H9 (cell line): ENCODE results near the gene PIEZO2. TPM values are rescaled to one million over a fixed set of nuclear protein-coding genes. Genes with fewer than 3 reads are reported as not detected.

ENCODE experiments used
- DNase-seq: peaks from one replicate; pipeline ENCODE4 v3.0.0-alpha.2; 2017
- H2AFZ ChIP-seq: one replicate; pipeline ENCODE4 v1.6.1; 2013; ENCODE audit warnings: mild to moderate bottlenecking, low read length, control low read depth, moderate library complexity
- H2AK5ac ChIP-seq: 2 replicates; pipeline ENCODE4 v1.6.1; 2013; ENCODE audit warnings: low read length, control low read depth, mixed read lengths; ENCODE audit not compliant: insufficient read length
- H2BK120ac ChIP-seq: one replicate; pipeline ENCODE4 v1.6.1; 2013; ENCODE audit warnings: low read depth, mild to moderate bottlenecking, low read length, control low read depth, inconsistent platforms; ENCODE audit not compliant: poor library complexity, severe bottlenecking
- H2BK12ac ChIP-seq: 2 replicates; pipeline ENCODE4 v1.6.1; 2013; ENCODE audit warnings: low read length, control low read depth, mixed read lengths, low read depth; ENCODE audit not compliant: insufficient read length
- H2BK15ac ChIP-seq: 2 replicates; pipeline ENCODE4 v1.6.1; 2013; ENCODE audit warnings: low read depth, low read length, control low read depth
- H2BK20ac ChIP-seq: one replicate; pipeline ENCODE4 v1.6.1; 2013; ENCODE audit warnings: low read depth, mild to moderate bottlenecking, low read length, control low read depth, inconsistent platforms; ENCODE audit not compliant: poor library complexity, severe bottlenecking
- H2BK5ac ChIP-seq: 2 replicates; pipeline ENCODE4 v1.6.1; 2013; ENCODE audit warnings: low read length, control low read depth, mixed read lengths; ENCODE audit not compliant: insufficient read length
- H3K14ac ChIP-seq: 2 replicates; pipeline ENCODE4 v1.6.1; 2013; ENCODE audit warnings: low read length, control low read depth; ENCODE audit not compliant: insufficient read depth
- H3K18ac ChIP-seq: 2 replicates; pipeline ENCODE4 v1.6.1; 2013; ENCODE audit warnings: low read depth, mild to moderate bottlenecking, mixed read lengths, low read length, control low read depth; ENCODE audit not compliant: insufficient read length
- H3K23ac ChIP-seq: 2 replicates; pipeline ENCODE4 v1.6.1; 2013; ENCODE audit warnings: low read length, control low read depth, mixed read lengths, low read depth; ENCODE audit not compliant: insufficient read length
- H3K23me2 ChIP-seq: 2 replicates; pipeline ENCODE4 v1.6.1; 2013; ENCODE audit warnings: low read depth, mild to moderate bottlenecking, mixed read lengths, low read length, control low read depth; ENCODE audit not compliant: insufficient read length, poor library complexity, severe bottlenecking
- H3K27ac ChIP-seq: 2 replicates; pipeline ENCODE4 v1.5.1; 2013; ENCODE audit warnings: low read length, control low read depth, mixed read lengths, low read depth; ENCODE audit not compliant: insufficient read length
- H3K27me3 ChIP-seq: 2 replicates; pipeline ENCODE4 v1.6.1; 2013; ENCODE audit warnings: low read length, control low read depth, inconsistent platforms; ENCODE audit not compliant: insufficient read depth
- H3K4ac ChIP-seq: 2 replicates; pipeline ENCODE4 v1.6.1; 2013; ENCODE audit warnings: low read depth, mild to moderate bottlenecking, control low read depth, inconsistent platforms, low read length, moderate library complexity
- H3K4me1 ChIP-seq: 2 replicates; pipeline ENCODE4 v1.6.1; 2013; ENCODE audit warnings: low read length, control low read depth, inconsistent platforms; ENCODE audit not compliant: insufficient read depth
- H3K4me2 ChIP-seq: 2 replicates; pipeline ENCODE4 v1.6.1; 2013; ENCODE audit warnings: low read length, control low read depth, mixed read lengths; ENCODE audit not compliant: insufficient read length, insufficient read depth
- H3K56ac ChIP-seq: 2 replicates; pipeline ENCODE4 v1.6.1; 2013; ENCODE audit warnings: low read depth, mild to moderate bottlenecking, mixed read lengths, low read length, control low read depth; ENCODE audit not compliant: insufficient read length
- H3K79me1 ChIP-seq: 2 replicates; pipeline ENCODE4 v1.6.1; 2013; ENCODE audit warnings: low read depth, mild to moderate bottlenecking, moderate library complexity, low read length, control low read depth, inconsistent platforms; ENCODE audit not compliant: insufficient read depth, poor library complexity, severe bottlenecking
- H3K79me2 ChIP-seq: 2 replicates; pipeline ENCODE4 v1.6.1; 2013; ENCODE audit warnings: low read length, control low read depth, inconsistent platforms; ENCODE audit not compliant: insufficient read depth
- H3K9ac ChIP-seq: 2 replicates; pipeline ENCODE4 v1.6.1; 2013; ENCODE audit warnings: low read length, control low read depth, mixed read lengths; ENCODE audit not compliant: insufficient read length; ENCODE audit errors: extremely low read depth
- H3K9me3 ChIP-seq: one replicate; pipeline ENCODE4 v1.6.1; 2013; ENCODE audit warnings: low read depth, low read length, inconsistent platforms; ENCODE audit not compliant: control insufficient read depth
- H3T11ph ChIP-seq: one replicate; pipeline ENCODE4 v1.6.1; 2013; ENCODE audit warnings: mild to moderate bottlenecking, low read length, control low read depth, inconsistent platforms
- H4K20me1 ChIP-seq: one replicate; pipeline ENCODE4 v1.6.1; 2013; ENCODE audit not compliant: control insufficient read depth, insufficient read length, insufficient read depth
- H4K5ac ChIP-seq: 2 replicates; pipeline ENCODE4 v1.6.1; 2013; ENCODE audit warnings: low read depth, mild to moderate bottlenecking, mixed read lengths, low read length, control low read depth; ENCODE audit not compliant: insufficient read length
- H4K8ac ChIP-seq: replicated peaks from 2 replicates; pipeline ENCODE4 v1.6.1; 2013; ENCODE audit warnings: low read length, control low read depth, mixed read lengths, low read depth; ENCODE audit not compliant: insufficient read length
- H4K91ac ChIP-seq: 2 replicates; pipeline ENCODE4 v1.6.1; 2013; ENCODE audit warnings: low read depth, mild to moderate bottlenecking, moderate library complexity, mixed read lengths, low read length, control low read depth; ENCODE audit not compliant: insufficient read length
- H3K27ac Mint-ChIP-seq, 3 experiments: 2 replicates in 2 of 3; 3 replicates in 1 of 3; pipeline ENCODE4 v1.8.0; 2020 to 2021; ENCODE audit warnings: mixed read lengths in 3 of 3, mild to moderate bottlenecking in 1 of 3, moderate library complexity in 1 of 3
- H3K27me3 Mint-ChIP-seq: 2 replicates; pipeline ENCODE4 v1.8.0; 2021; ENCODE audit warnings: low read depth, mild to moderate bottlenecking, moderate library complexity, mixed read lengths
- H3K36me3 Mint-ChIP-seq, 3 experiments: 2 replicates in 2 of 3; 3 replicates in 1 of 3; pipeline ENCODE4 v1.8.0; 2020 to 2021; ENCODE audit warnings: low read depth in 3 of 3, mixed read lengths in 3 of 3; ENCODE audit not compliant: insufficient read depth in 1 of 3
- H3K4me1 Mint-ChIP-seq, 2 experiments: 2 replicates each; pipeline ENCODE4 v1.8.0; 2020; ENCODE audit warnings: mixed read lengths in 2 of 2
- H3K4me3 Mint-ChIP-seq, 2 experiments: 2 replicates in 1 of 2; 3 replicates in 1 of 2; pipeline ENCODE4 v1.8.0; 2020 to 2021; ENCODE audit warnings: mild to moderate bottlenecking in 2 of 2, mixed read lengths in 2 of 2, moderate library complexity in 1 of 2
- H3K9me3 Mint-ChIP-seq, 2 experiments: 2 replicates in 1 of 2; 3 replicates in 1 of 2; pipeline ENCODE4 v1.8.0; 2020; ENCODE audit warnings: mild to moderate bottlenecking in 2 of 2, mixed read lengths in 2 of 2, moderate library complexity in 1 of 2
- WGBS: extraction: QIAGEN DNeasy Blood & Tissue Kit; methylation state at CpG from one replicate; pipeline ENCODE4 v1.1.7; 2013; ENCODE audit warnings: missing lambda C conversion rate, low lambda C conversion rate, mixed read lengths; ENCODE audit not compliant: insufficient read length; ENCODE audit errors: extremely low coverage; 5-methylcytosine and 5-hydroxymethylcytosine counted together
- total RNA-seq: library from RNA; stranded (reverse); gene quantifications from 2 replicates; pipeline ENCODE4 v1.2.1, GENCODE V29; 2021
- TF ChIP-seq, protein P1 (sequence below): fragments of 200-600 bp; sonication (generic); conservative IDR thresholded peaks from 3 replicates; pipeline ENCODE4 v1.8.0; 2021; ENCODE audit warnings: antibody characterized with exemption, mild to moderate bottlenecking

Gene PIEZO2
- total RNA-seq, 1 experiment from 2014 or later: 3.9 TPM

DNA sequence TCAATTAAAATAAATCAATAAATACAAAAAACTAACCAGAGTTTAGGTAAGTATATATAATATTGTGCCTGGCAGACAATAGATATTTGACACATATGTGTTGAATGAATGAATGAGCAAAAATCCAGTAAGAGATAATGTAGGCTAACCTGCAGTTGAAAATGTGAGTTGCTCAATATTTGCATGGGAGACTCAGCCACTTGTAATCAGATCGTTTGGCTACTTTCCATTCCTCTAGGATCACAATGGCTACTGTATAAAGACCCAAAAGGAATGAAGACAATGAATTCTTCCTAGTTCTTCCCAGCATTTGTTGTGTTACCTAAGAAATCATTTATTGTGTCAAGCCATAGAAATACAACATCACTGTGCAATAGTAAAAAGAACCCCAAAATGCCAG lies 25.3 kb downstream of the PIEZO2 start:
- H3K27ac Mint-ChIP-seq: no peak overlapping the region
- Histone ChIP-seq H3K4me1 (no peaks in the 10 kb centered on the region), H3T11ph (no peak overlapping the region), H4K91ac (no peak overlapping the region), H2AK5ac (no peak overlapping the region), H3K27me3 (no peaks in the 10 kb centered on the region), H4K20me1 (no peaks in the 10 kb centered on the region), H2BK120ac (no peak overlapping the region), H3K4me2 (no peak overlapping the region), H3K18ac (no peak overlapping the region), H2BK15ac (no peak overlapping the region), H3K4ac (no peak overlapping the region), H2AFZ (no peak overlapping the region), H2BK5ac (no peak overlapping the region), H3K79me1 (no peaks in the 10 kb centered on the region), H3K23ac (no peak overlapping the region), H3K23me2 (no peaks in the 10 kb centered on the region), H4K5ac (no peak overlapping the region), H3K56ac (no peak overlapping the region), H3K27ac (no peak overlapping the region), H4K8ac (no peak overlapping the region), H2BK12ac (no peak overlapping the region), H3K9me3 (no peaks in the 10 kb centered on the region), H2BK20ac (no peak overlapping the region), H3K14ac (no peak overlapping the region), H3K79me2 (no peaks in the 10 kb centered on the region), H3K9ac (no peak overlapping the region)
- H3K4me3 Mint-ChIP-seq: no peak overlapping the region
- WGBS: no CpG with 5 or more reads among the region's 1 CpG
- no peak for DNase-seq
- TF ChIP-seq, protein P1, sequence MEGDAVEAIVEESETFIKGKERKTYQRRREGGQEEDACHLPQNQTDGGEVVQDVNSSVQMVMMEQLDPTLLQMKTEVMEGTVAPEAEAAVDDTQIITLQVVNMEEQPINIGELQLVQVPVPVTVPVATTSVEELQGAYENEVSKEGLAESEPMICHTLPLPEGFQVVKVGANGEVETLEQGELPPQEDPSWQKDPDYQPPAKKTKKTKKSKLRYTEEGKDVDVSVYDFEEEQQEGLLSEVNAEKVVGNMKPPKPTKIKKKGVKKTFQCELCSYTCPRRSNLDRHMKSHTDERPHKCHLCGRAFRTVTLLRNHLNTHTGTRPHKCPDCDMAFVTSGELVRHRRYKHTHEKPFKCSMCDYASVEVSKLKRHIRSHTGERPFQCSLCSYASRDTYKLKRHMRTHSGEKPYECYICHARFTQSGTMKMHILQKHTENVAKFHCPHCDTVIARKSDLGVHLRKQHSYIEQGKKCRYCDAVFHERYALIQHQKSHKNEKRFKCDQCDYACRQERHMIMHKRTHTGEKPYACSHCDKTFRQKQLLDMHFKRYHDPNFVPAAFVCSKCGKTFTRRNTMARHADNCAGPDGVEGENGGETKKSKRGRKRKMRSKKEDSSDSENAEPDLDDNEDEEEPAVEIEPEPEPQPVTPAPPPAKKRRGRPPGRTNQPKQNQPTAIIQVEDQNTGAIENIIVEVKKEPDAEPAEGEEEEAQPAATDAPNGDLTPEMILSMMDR: no peak
- peaks cover 5 to 6% (median 5%) of the 10 kb centered on the region in 3 experiments for H3K36me3 Mint-ChIP-seq
- no peaks in the 10 kb centered on the region for H3K27me3 Mint-ChIP-seq
- no peaks in the 10 kb centered on the region for H3K4me1 Mint-ChIP-seq
- peaks cover 5 to 6% of the 10 kb centered on the region in 2 experiments for H3K9me3 Mint-ChIP-seq
